Right lobe of liver (tissue), 6 donors: ENCODE results near the gene CCDC167. TPM values are rescaled to one million over a fixed set of nuclear protein-coding genes. Genes with fewer than 3 reads are reported as not detected.

Source experiments
- ATAC-seq, 4 donors: fragments of 200-7000 bp; cut with Tn5 transposase; one replicate each; pipeline ENCODE4 v1.9.1; 2020; ENCODE audit warnings: mild to moderate bottlenecking in 4 of 4, moderate library complexity in 4 of 4
- DNase-seq, 3 donors: peaks; one replicate each; pipeline ENCODE4 v3.0.0-alpha.2; 2020
- H3K27ac ChIP-seq, 3 donors: fragments of 200-600 bp; one replicate each; pipeline ENCODE4 v1.8.0; 2022
- H3K27me3 ChIP-seq, 2 donors: fragments of 200-600 bp; one replicate each; pipeline ENCODE4 v1.8.0; 2022
- H3K36me3 ChIP-seq, 4 donors: fragments of 200-600 bp; sonication (generic) in 1 of 4; one replicate each; pipeline versions ENCODE4 v1.5.1 to v1.8.0; 2017 to 2022; ENCODE audit warnings: control low read depth in 1 of 4
- H3K4me1 ChIP-seq, 4 donors: fragments of 200-600 bp; sonication (generic) in 1 of 4; one replicate each; pipeline versions ENCODE4 v1.5.1 to v1.8.0; 2017 to 2022; ENCODE audit warnings: control low read depth in 1 of 4
- H3K4me3 ChIP-seq, 3 donors: fragments of 200-600 bp; one replicate each; pipeline ENCODE4 v1.8.0; 2022
- H3K9me3 ChIP-seq, 4 donors: fragments of 200-600 bp; sonication (generic) in 1 of 4; one replicate each; pipeline versions ENCODE4 v1.5.1 to v1.8.0; 2017 to 2022; ENCODE audit warnings: control low read depth in 1 of 4
- POLR2A ChIP-seq: fragments of 450-650 bp; IDR thresholded peaks from one replicate; pipeline ENCODE4 v1.6.1; 2017; ENCODE audit warnings: antibody characterized with exemption, mild to moderate bottlenecking
- WGBS: methylation state at CpG from one replicate; pipeline ENCODE4 v1.1.6; 2018; ENCODE audit warnings: low coverage, low lambda C conversion rate; ENCODE audit not compliant: insufficient coverage; ENCODE audit errors: missing lambda C conversion rate; 5-methylcytosine and 5-hydroxymethylcytosine counted together
- intact Hi-C, 2 donors: fragments of 100-400 bp; cut with DNase I; formaldehyde crosslinking; loops; one replicate each; pipeline versions ENCODE4 v1.11.2 to v1.14.1; 2022
- total RNA-seq, 6 experiments: library from RNA; depleted of rRNA in 2 of 6; stranded (reverse); fragments of >200 nt in 2 of 6; fragmentation: NEBNext Ultra II Directional in 3 of 6; extraction: Animal tissue kit (Norgen Biotek cat#: 25700) in 3 of 6; gene quantifications; one replicate each; pipeline versions ENCODE4 v1.1.0 to v1.2.4, GENCODE V29; 2016 to 2023
- TF ChIP-seq, protein P1 (sequence below), 4 donors: fragments of 200-600 bp in 3 of 4; fragments of 450-650 bp in 1 of 4; IDR thresholded peaks; one replicate each; pipeline versions ENCODE4 v1.5.1 to v1.8.0; 2016 to 2022; ENCODE audit warnings: antibody characterized with exemption in 4 of 4, mild to moderate bottlenecking in 2 of 4
- donor health status: DM: no; HTN: yes; CAD: no.
- donor health status: DM: no; HTN: no; CAD: no.
- donor health status: DM: no; HTN: no; CAD: no.
- donor health status: DM: no; HTN: yes; CAD: no.
- donor health status: DM: no; HTN: yes; CAD: no.

The CCDC167 gene
- total RNA-seq, 6 experiments from 2014 or later = 16.5 to 103 (median 26.9) TPM

DNA sequence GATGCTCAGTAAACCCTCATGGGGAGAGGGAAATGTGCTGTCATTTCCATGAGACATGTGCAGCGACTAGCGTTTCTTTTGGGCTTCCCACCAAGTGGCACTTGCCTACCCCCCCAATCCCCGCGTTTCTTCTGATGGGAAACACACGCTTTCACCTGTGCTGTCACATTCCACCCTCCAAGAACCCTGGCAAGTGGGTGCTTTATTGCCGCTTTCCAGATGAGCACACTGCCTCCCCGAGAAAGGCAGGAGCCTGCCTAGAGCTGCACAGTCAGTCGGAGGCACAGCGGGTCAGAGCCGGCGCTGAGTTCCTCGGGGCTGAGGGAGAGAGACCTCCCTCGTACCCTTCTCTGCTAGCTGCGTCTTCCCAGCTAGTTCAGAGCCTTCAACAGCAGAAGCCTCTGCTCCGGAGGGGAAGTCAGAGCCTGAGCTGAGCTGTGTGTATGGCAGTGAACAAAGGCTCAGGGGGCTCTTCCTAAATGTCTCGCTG lies 12.3 kb upstream of the CCDC167 start:
- no peak overlapping the region for H3K27ac ChIP-seq
- no peak overlapping the region for H3K4me3 ChIP-seq
- no peak for TF ChIP-seq POLR2A
- TF ChIP-seq, protein P1, sequence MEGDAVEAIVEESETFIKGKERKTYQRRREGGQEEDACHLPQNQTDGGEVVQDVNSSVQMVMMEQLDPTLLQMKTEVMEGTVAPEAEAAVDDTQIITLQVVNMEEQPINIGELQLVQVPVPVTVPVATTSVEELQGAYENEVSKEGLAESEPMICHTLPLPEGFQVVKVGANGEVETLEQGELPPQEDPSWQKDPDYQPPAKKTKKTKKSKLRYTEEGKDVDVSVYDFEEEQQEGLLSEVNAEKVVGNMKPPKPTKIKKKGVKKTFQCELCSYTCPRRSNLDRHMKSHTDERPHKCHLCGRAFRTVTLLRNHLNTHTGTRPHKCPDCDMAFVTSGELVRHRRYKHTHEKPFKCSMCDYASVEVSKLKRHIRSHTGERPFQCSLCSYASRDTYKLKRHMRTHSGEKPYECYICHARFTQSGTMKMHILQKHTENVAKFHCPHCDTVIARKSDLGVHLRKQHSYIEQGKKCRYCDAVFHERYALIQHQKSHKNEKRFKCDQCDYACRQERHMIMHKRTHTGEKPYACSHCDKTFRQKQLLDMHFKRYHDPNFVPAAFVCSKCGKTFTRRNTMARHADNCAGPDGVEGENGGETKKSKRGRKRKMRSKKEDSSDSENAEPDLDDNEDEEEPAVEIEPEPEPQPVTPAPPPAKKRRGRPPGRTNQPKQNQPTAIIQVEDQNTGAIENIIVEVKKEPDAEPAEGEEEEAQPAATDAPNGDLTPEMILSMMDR (IDR thresholded peaks at IDR 0.05) = no peak
- intact Hi-C loops = no loop called here
- no peak for DNase-seq
- no peak for ATAC-seq
- H3K9me3 ChIP-seq = no peaks in the 10 kb centered on the region
- H3K4me1 ChIP-seq = peaks cover 0 to 13% (median 7%) of the 10 kb centered on the region in 4 donors
- H3K36me3 ChIP-seq = no peaks in the 10 kb centered on the region
- no peaks in the 10 kb centered on the region for H3K27me3 ChIP-seq
- WGBS = 66% methylated on average over 10 of the region's 16 CpGs

DNA sequence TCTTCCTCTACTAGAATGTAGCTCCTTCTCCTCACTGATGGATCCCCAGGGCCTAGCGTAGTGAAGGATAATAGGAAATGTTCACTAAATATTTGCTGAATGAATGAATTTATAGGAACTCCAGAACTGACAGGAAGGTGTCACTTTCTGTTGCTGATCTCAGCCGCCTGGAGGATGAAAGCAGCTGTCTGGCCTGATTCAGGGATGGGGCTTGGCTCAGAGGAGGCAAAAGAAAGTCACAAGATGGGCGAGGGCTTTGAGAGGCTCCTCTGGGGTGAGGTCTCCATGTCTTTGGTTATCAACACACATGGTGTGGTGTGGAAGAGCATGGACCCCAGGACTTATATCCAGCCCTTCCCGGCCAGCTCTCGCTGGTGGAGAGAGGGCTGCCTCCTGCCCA lies 11.5 kb upstream of the CCDC167 start:
- no peaks in the 10 kb centered on the region for H3K9me3 ChIP-seq
- TF ChIP-seq, protein P1 (IDR thresholded peaks at IDR 0.05) = no peak
- TF ChIP-seq POLR2A = no peak
- H3K27ac ChIP-seq = no peak overlapping the region
- peaks cover 0 to 12% (median 5%) of the 10 kb centered on the region in 4 donors for H3K4me1 ChIP-seq
- H3K36me3 ChIP-seq = no peaks in the 10 kb centered on the region
- no peaks in the 10 kb centered on the region for H3K27me3 ChIP-seq
- H3K4me3 ChIP-seq = no peak overlapping the region
- ATAC-seq (no peak), DNase-seq (no peak)
- intact Hi-C loops = no loop called here
- 87% methylated on average over 3 of the region's 5 CpGs for WGBS

DNA sequence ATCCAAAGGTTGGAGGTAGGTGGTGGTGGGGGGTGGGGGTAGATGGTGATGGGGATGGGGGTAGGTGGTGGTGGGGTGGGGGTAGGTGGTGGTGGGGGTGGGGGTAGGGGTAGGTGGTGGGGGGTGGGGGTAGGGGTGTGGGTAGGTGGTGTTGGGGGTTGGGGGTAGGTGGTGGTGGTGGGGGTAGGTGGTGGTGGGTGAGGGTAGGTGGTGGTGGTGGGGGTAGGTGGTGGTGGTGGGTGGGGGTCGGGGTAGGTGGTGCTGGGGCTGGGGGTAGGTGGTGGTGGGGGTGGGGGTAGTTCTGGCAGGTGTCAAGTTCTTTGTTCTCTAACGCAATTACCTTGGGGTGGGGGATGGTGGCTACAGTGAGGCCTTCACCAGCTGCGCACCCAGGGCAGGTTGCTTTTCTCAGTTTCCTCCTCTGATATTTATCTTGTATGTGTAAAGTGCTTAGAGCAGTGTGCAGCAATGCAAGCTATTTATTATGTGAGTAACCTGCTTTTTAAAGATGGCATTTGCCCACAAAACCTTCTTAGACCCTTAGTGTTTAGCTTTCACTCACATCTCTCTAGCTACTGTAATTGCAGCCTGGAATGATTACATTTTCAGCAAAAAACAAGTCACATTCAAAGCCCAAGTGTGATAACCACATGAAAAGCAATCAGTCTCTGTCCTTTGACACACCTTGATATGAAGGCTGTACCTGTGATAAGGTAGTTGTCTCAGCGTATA lies 8.2 kb upstream of the CCDC167 start:
- Histone ChIP-seq H3K4me3 (no peak overlapping the region), H3K4me1 (no peaks in the 10 kb centered on the region), H3K9me3 (no peaks in the 10 kb centered on the region), H3K27me3 (no peaks in the 10 kb centered on the region), H3K36me3 (no peaks in the 10 kb centered on the region), H3K27ac (no peak overlapping the region)
- intact Hi-C loops = no loop called here
- TF ChIP-seq POLR2A = no peak
- TF ChIP-seq, protein P1 (IDR thresholded peaks at IDR 0.05) = no peak
- WGBS = 44% methylated on average over 2 of the region's 4 CpGs
- DNase-seq (no peak), ATAC-seq (no peak)

DNA sequence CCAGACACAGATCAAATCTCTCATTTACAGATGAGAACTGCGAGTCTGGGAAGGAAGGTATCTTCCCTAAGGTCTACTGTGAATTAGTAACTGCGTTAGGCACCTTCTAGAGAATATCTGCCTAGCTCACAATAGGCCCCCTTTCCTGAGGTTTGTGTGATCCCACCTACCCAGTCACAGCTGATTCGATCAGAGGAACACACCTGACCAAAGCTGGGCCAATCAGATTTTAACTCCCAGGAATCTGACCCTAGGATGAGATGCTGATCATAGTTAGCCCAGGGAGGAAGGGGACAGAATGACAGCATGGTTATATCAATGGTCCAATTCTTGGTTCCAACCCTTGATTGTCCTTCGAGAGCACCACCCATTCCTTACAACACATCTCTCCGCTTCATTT lies 7.4 kb upstream of the CCDC167 start:
- H3K4me3 ChIP-seq = no peak overlapping the region
- H3K9me3 ChIP-seq = no peaks in the 10 kb centered on the region
- H3K4me1 ChIP-seq = no peaks in the 10 kb centered on the region
- H3K27ac ChIP-seq = no peak overlapping the region
- H3K27me3 ChIP-seq = no peaks in the 10 kb centered on the region
- no peaks in the 10 kb centered on the region for H3K36me3 ChIP-seq
- WGBS = 86% methylated on average over 4 of the region's 5 CpGs
- DNase-seq (no peak), ATAC-seq (no peak)
- intact Hi-C loops = no loop called here
- TF ChIP-seq, protein P1 (IDR thresholded peaks at IDR 0.05) = no peak
- TF ChIP-seq POLR2A = no peak
